ENCODE results near the gene EFL1. TPM values are rescaled to one million over a fixed set of nuclear protein-coding genes. Genes with fewer than 3 reads are reported as not detected.
"Not testable (repeated sequence)": the region's sequence is repeated elsewhere in the genome, so short reads cannot be mapped to it uniquely, and the experiment has no call there.

The EFL1 gene
- total and polyA plus RNA-seq, 2 experiments from 2014 or later: 15.4 to 46.4 TPM

DNA sequence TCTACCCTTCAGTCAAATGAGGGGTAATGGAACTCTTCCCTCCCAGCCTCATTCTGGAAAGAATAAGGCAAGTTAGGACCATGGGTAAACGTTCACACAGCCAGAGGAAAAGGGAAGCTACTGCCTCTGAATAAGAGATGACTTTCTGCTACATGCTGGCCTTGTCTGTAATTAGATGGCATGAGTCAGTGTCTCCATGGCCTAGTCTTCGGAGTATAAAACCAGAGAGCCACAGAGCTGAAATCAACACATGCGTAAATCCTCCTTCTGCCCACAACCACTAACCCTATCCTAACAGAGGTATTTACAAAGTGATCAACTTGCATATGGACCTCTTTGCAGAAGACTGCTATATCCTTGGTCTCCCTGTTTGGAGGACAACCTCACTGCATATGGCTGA lies 14.3 kb downstream of the EFL1 start:
- not testable (repeated sequence) for H3K9me2 ChIP-seq (ENCODE audit: insufficient read depth); H3K4me1 ChIP-seq (ENCODE audit: insufficient read depth); H3K4me1 Mint-ChIP-seq; H3K27me3 Mint-ChIP-seq (ENCODE audit: insufficient read depth, low read depth, poor library complexity); H3K27ac ChIP-seq (ENCODE audit: low read depth); H3K27me3 ChIP-seq (ENCODE audit: insufficient read depth); H3K36me3 ChIP-seq (ENCODE audit: insufficient read depth); H3K27ac Mint-ChIP-seq; H3K4me3 Mint-ChIP-seq; H3K4me2 ChIP-seq; DNase-seq (ENCODE audit: low spot score); ATAC-seq; H3K4me3 ChIP-seq; H3K36me3 Mint-ChIP-seq (ENCODE audit: low read depth); H3F3A ChIP-seq (replicated peaks; ENCODE audit: low read depth); H3K9me3 Mint-ChIP-seq; H4K20me1 ChIP-seq (replicated peaks; ENCODE audit: insufficient read depth); H3K79me2 ChIP-seq (replicated peaks; ENCODE audit: insufficient read depth); H2AFZ ChIP-seq

DNA sequence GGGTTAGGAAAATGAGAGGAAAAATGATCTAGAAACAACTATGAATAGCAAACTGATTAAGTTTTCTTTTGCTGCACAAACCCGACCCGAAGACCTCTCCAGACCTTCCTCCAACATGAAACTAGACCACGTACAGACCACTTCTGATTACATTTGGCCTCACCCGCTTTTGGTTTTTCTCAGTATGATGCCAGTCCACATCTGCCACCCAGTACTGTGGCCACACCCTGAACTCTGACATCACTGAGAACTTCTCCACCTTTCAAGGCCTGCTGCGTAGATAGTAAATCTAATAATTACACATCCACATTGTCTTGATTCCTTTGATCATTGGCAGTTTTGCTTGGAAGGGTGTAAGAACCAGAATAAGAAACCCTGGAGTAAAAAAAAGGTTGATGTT lies 16.6 kb downstream of the EFL1 start:
- not testable (repeated sequence) for H3K4me1 Mint-ChIP-seq; H3K27ac ChIP-seq (ENCODE audit: low read depth); H4K20me1 ChIP-seq (replicated peaks; ENCODE audit: insufficient read depth); H3K4me1 ChIP-seq (ENCODE audit: insufficient read depth); H3K36me3 ChIP-seq (ENCODE audit: insufficient read depth); H3K4me3 ChIP-seq; H3K36me3 Mint-ChIP-seq (ENCODE audit: low read depth); H3K4me2 ChIP-seq; H3F3A ChIP-seq (replicated peaks; ENCODE audit: low read depth); DNase-seq (ENCODE audit: low spot score); H2AFZ ChIP-seq; H3K4me3 Mint-ChIP-seq; H3K9me2 ChIP-seq (ENCODE audit: insufficient read depth); H3K79me2 ChIP-seq (replicated peaks; ENCODE audit: insufficient read depth); H3K27ac Mint-ChIP-seq; H3K9me3 Mint-ChIP-seq; ATAC-seq; H3K27me3 Mint-ChIP-seq (ENCODE audit: insufficient read depth, low read depth, poor library complexity); H3K27me3 ChIP-seq (ENCODE audit: insufficient read depth)

DNA sequence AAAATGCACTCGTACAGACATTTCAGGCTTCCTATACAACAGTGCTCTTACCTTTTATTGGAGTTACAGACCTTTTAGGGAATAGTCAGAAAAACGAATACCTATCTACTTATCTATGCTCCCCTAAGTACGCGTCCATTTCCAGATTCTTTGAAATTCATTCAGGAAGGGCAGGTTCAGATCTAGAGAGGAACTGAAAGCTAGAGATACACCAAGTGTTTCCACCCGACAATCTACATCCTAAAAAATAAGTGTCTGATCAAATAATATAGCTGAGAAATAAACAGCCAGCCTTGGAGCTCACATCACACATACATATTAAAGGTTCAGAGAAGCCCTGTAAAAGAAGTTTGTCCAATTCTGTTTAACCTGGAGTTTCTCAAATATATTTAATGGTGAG lies 18.9 kb downstream of the EFL1 start:
- not testable (repeated sequence) for H4K20me1 ChIP-seq (replicated peaks; ENCODE audit: insufficient read depth); H3K4me1 ChIP-seq (ENCODE audit: insufficient read depth); H3F3A ChIP-seq (replicated peaks; ENCODE audit: low read depth); H3K9me2 ChIP-seq (ENCODE audit: insufficient read depth); H3K27me3 ChIP-seq (ENCODE audit: insufficient read depth); H2AFZ ChIP-seq; DNase-seq (ENCODE audit: low spot score); H3K4me2 ChIP-seq; H3K27ac ChIP-seq (ENCODE audit: low read depth); H3K4me1 Mint-ChIP-seq; ATAC-seq; H3K79me2 ChIP-seq (replicated peaks; ENCODE audit: insufficient read depth); H3K27me3 Mint-ChIP-seq (ENCODE audit: insufficient read depth, low read depth, poor library complexity); H3K9me3 Mint-ChIP-seq; H3K4me3 ChIP-seq; H3K4me3 Mint-ChIP-seq; H3K27ac Mint-ChIP-seq
- H3K36me3 Mint-ChIP-seq (ENCODE audit: low read depth): peaks cover 16% of the 10 kb centered on the region
- H3K36me3 ChIP-seq (ENCODE audit: insufficient read depth): peaks cover 21% of the 10 kb centered on the region; the same call in 1 of the 2 replicates

DNA sequence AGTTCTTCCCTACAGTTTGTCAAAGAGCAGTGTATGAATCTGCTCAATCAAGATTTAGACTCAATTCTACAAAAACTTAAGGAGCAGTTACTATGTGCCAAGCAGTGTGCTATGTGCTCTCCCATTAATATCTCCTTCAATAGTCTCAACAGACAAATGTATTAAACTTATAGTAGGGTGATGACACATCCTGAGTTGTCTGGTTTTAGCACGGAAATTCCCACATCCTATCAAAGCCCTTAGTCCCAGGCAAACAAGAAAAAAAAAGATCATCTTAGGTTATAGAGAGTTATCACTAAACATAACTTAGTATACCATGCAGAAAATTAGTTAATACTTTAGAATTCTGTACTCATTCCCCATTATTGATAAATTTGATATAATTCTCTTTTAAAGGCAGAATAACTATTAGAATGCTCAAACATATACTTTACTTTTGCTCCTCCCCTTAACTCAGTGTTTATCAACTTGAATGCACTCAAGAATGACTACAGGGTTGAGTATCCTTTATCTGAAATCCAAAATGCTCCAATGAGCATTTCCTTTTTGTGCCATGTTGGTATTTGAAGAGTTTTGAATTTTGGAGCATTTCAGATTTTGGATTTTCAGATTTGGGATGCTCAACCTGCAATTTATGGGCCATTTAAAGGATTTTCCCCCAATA lies 20.6 kb downstream of the EFL1 start:
- not testable (repeated sequence) for H3K9me2 ChIP-seq (ENCODE audit: insufficient read depth); H3K27me3 ChIP-seq (ENCODE audit: insufficient read depth); H3K4me3 Mint-ChIP-seq; H3K4me3 ChIP-seq; DNase-seq (ENCODE audit: low spot score); H3K79me2 ChIP-seq (replicated peaks; ENCODE audit: insufficient read depth); H3K4me1 Mint-ChIP-seq; H3K9me3 Mint-ChIP-seq; H4K20me1 ChIP-seq (replicated peaks; ENCODE audit: insufficient read depth); H3K27ac Mint-ChIP-seq; H3K27ac ChIP-seq (ENCODE audit: low read depth); H3K4me1 ChIP-seq (ENCODE audit: insufficient read depth); H3F3A ChIP-seq (replicated peaks; ENCODE audit: low read depth); H3K4me2 ChIP-seq; ATAC-seq; H2AFZ ChIP-seq; H3K27me3 Mint-ChIP-seq (ENCODE audit: insufficient read depth, low read depth, poor library complexity)
- H3K36me3 Mint-ChIP-seq (ENCODE audit: low read depth): peaks cover 19% of the 10 kb centered on the region
- peaks cover 21% of the 10 kb centered on the region; the same call in 1 of the 2 replicates for H3K36me3 ChIP-seq (ENCODE audit: insufficient read depth)

Measured in GM23338 (cell line).